ENCODE results near the gene NCK1.
A peak's percentile ranks its signal among the peaks of the same experiment; 100 is the strongest.

Gene NCK1

DNA sequence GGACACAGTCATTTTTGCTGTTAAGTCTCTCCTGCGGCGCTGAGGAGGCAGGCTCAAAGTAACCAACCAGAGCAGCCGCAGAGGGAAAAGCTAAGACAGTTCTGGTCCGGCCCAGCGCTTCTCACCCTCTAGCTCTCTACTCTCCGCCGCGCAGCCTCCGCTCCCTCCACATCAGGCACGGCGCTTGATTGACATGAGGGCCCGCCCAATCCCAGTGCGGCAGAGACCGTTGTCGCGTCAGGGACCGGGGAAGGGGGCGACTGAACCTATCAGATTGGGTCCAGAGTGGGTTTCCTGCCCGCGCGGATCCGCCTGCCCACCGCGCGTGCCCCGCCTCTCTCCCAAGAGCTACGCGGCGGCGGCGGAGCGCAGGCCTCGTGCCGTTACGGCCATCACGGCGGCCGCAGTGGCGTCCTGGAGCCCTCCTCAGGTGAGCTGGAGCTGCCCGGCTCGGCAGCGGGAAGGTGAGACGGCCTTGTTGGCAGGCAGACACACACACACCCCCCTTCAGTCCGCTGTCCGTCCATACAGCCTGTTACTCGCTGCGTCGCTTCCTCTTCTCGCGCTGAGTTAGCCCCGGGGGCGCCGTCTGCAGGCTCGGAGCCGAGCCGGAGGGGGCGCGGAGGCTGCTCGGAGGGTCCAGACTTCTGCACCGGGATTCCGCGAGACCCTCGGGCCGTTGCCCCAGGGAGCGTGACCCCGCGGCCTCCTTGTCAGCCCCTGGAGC lies at the start of gene NCK1:
NCK1 (plus strand) TSS at position 319 of the 727 bp plus-strand sequence. CDS start 65,794 bp downstream, outside the sequence.
- DNase-seq (ENCODE audit: low read depth): peak; percentile 95

DNA sequence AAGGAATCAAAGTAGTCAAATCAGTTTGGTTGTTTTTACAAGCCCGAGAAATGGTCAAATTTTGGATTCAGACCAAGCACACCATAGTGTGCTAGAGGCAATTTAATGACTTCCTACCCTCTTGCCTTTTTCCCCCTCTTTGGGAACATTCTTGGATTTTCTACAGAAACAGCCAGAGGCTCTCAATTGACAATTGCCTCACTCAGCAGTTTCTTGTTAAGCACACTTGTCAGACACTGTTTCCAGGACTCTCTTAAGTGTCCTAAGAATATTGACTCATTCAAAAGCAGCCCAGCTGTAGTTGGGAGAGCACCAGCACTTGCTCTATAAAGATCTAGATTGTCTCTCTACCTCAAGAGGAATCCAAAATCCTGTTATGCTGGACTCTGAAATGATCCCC lies 44.6 kb upstream of the NCK1 start:
- no peak for DNase-seq (ENCODE audit: low read depth)

DNA sequence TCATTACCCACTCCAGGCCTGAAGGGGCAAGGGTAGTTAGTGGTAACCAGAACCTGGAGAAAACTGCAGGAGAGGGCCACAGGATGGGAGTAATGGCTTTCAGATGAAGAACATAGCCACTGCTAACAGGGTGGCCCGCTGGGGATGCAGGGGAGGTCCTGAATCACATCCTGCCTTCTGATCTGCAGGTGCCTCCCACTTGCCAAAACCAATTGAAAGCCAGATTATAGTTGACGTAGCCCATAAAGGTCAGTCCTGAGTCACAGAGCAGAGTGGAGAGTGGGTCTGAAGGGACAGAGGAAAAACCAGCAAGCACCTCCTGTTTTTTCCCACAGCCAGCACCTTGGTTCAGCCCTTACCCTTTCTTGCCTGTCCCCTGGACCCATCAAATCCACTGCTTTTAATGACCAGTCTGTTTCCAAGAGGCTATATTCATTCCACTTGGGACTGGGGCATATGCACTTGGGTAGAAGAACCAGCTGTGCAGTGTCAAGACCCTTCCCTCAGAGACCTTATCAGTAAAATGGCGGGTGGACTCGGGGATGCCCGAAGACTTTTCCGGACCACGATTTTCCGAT lies 43.7 kb upstream of the NCK1 start:
- DNase-seq (ENCODE audit: low read depth): peak; percentile 43

DNA sequence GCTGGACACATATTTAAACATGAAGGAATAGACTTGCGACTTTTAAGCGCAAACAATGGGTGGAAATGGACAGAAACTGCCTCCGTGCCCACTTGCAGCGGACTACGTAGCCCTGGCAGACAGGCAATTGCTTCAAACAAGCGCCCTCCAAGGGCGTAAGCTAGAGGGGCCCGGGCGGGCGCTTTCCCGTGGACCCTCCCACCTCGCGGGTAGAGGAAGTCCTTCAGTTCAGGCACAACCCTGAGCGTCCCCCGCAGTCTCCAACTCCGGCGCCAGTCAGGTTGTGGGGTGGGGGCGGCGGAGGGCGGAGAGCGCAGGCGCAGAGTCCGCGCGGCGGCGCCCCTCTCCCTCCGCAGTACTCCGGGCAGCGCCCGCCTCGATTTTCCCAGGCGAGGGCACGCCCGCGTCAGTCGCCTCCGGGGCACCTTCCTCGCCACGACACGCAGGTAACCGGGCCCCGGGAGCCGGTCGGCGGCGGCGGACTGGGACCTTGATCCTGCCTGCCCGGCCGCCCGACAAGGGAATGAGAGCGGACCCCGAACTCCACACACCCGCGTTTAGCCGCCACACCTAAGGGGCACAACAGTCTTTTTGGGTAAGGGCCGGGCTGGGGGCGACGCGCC lies 43.1 kb upstream of the NCK1 start, which contains the start of gene SLC35G2:
SLC35G2 (plus strand) TSS at position 358 of the 623 bp plus-strand sequence. CDS start 35,335 bp downstream, outside the sequence.
- DNase-seq (ENCODE audit: low read depth): peak; percentile 19

DNA sequence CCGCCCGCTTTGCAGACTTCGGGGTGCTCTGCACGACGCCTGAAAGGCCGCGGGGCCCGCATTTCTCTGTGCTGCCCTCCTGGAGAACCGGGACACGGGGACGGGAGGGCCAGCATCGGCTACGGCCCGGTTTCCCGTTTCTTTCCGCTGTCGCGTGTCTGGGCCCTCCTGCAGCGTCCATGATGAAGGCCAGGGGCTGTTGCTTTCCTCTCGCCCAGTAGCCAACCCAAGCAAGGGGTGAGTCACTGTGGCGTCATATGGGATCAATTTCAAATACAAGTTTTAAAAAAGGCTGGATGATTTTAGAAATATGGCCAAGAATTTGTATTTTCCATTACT lies 42.6 kb upstream of the NCK1 start:
- DNase-seq (ENCODE audit: low read depth): peak; percentile 15

DNA sequence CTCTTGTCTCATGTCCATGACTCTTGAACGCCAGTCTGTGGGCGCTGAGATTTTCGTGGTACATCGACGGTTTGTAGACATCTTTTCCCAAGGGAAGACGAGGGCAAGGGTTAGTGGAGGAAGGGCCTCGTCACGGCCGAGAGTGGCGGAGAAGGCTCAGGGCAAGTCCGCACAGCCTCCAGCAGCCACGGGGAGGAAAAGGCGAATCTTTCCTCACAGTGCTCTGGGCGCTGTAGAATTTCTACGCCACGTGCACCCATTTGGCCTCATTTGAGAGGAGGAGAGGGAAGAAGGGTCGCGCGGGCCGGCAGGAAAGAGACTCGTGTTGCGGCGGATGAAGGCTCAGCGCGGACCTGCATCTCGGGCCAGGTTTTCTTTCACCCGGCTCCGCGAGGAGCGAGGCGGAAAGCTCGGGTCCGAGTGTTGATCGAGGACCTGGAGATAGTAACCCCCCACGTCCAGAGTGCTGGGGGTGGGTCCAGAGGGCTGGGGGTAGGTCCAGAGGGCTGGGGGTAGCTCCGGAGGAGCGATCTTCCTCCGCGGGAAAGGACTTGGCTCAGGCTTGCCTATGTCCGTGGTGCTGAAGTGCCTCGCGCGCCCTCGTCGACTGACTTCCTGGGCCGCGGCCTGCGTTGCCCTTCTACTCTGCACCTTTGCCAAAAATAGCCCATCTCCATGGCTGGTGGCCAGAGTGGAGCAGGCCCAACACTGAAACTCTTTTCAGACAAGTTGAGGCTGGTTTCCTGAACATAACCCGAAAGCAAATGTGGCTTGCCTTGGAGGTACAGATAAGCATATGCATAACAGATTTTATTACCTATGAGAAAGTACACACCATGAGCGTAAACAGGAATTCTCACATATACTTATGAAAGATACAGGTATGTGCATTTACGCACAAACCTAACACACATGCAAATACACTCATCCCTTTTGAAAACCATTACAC lies 42.0 kb upstream of the NCK1 start:
- DNase-seq (ENCODE audit: low read depth): peak; percentile 23

DNA sequence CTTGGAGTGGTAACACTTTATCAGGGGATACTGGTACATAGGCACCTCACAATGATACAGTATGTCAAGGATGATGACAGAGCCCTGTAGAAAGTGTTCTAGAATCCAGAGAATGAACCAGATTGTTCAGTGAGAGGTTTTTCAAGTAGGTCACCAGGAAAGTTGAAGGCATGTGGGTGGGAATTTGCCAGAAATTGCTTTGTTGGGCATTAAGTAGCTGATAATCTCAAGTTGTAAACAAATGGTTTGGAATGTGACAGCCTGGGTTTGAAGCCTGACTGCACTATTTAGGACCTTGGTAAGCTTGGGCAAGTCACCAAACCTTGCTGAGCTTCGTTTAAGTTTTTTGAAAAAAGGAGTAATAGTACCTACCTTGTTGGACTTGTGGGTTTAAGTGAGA lies 30.5 kb upstream of the NCK1 start:
- DNase-seq (ENCODE audit: low read depth): no peak

DNA sequence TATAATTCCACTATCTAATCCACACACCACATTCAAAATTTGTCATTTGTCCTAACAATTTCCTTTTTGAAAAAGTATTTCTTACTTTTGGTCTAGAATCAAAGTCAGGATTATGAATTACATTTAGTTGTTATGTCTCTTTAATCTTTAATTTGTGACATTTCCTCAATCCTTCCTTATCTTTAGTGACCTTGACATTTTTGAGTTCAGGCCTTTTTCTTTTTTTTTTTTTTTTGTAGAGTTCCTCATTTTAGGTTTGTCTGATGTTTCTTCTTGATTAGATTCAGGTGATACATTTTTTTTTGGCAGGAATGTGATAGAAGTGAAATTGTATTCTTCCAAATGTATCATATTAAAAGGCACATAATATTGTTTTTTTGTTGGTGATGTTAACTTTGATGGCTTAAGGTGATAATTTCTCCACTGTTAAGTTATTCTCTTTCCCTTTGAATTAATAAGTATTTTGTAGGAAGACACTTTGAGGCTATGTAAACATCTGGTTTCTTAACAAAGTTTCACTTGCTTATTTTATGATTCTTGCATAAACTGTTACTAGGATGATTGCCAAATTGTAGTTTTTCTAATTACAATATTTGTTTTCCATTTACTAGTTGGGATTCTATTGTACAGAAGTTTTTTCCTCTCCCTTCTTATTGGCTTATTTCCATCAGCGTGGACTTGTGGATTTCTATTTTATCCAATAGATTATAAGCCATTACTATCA lies 26.8 kb upstream of the NCK1 start:
- DNase-seq (ENCODE audit: low read depth): no peak

DNA sequence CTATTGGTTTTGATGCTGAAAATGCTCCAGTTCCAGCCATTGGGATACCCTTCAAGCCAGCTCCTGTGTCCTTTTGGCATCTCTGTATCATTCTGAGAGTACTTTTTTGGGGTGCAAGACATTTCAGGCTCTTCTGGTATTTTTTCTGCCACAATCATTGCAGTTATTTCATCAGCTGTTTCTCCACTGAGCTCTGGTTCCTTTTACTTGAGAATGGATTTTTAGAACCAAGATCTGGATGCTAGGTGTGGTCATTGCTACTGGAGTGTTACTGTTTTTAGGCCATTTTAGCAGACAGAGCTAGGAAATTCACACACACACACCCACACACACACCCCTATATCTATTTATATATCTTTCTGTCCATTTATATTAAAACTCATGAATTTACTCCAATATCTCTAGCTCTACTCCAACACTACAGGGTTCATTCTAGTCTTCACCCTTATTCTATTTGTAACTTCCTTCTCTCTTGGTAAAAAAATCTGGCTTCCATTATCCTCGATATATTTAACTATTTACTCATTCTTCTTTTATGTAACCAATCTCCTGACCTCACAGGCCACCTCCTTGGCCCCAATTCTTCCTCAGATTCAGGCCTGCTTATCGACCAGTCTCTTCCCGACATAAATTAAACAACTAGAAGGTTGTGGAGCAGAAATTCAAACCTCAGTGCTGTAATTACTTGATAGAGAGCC lies 26.0 kb upstream of the NCK1 start:
- DNase-seq (ENCODE audit: low read depth): no peak

DNA sequence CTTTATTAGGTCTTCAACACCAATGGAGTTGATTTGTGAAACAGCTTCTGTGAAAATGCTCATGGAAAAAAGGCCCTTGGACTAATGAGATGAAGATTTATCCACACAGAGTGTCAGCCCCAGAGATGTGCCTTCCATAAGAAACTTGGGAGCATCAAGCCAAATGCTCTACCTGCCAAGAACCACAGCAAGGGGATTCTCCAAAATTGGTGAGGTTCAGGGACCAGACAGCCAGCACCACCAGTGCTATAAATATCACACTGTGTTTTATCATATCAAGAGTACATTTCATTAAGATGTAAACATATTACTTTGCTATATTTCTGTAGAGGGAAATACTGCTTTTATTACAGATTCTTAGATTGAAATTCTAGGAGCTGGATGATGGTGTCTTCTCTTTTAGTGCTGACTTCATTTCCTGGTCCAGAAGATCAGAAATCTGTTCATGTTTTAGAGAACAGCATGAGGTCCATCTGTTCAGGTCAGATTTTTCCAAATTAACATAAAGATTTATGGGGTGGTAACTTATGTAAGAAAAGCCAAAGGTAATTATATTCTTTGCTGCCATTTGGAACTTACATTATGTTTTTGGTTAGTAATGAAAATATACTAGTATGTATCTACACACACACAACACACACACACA lies 25.4 kb upstream of the NCK1 start:
- DNase-seq (ENCODE audit: low read depth): no peak

DNA sequence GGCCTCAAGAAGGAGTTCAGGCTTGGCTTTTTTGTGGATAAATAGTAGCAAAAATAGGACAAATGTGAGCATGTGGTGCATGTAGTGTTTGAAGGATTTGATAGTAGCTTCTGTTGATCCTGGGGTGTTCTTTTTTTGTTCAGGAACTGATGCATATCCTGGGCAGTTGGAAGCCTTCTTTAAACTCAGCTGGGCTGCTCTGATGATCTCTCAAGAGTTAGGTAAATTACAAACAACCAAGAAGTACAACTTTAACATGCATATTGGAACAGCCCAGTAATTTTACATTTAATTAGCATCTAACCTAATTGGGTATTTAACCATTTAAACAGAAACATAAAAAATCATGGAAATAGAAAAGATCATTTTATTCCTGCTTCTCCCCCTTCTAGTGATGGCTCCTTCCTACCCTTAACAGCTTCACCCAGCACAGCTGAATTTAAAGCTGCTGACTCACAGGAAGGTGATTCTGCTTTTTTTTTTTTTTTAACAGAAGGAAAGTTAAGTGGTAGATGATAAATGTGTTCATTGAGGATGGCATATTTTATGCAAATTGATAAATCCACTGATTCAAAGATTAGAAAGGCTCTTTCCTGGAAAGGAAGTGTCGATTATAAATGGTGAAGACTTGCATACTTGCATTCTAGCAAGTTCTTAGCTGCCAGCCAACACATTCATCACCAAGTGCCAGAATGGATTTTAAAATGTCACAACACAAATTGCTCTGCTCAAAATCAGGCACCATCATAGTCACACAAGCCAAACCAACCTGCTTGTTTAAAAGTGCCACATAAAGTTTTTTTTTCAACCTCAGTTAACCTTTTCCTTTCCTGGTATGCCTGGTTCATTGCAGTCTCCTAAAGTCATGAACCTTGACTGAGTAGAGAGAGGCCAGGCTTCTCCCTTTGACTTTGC lies 23.1 kb upstream of the NCK1 start:
- no peak for DNase-seq (ENCODE audit: low read depth)

DNA sequence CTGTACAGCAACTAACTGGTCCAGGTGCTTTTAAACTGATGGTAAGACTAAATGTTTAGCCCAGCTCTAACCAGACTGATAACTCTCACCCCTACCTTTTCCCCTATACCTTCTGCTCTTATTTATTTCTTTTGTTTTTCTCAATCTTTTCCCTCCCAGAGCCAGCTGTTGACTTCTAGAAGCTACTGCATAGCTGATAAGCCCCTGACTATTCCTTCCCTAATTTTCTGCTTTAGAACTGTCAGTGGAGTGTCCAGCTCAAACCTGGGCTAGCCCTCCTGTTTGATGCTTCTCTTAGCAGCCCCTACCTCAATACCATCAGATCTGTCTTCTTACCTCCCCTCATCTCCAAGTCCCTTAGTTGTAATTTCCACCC lies 22.5 kb upstream of the NCK1 start:
- no peak for DNase-seq (ENCODE audit: low read depth)

DNA sequence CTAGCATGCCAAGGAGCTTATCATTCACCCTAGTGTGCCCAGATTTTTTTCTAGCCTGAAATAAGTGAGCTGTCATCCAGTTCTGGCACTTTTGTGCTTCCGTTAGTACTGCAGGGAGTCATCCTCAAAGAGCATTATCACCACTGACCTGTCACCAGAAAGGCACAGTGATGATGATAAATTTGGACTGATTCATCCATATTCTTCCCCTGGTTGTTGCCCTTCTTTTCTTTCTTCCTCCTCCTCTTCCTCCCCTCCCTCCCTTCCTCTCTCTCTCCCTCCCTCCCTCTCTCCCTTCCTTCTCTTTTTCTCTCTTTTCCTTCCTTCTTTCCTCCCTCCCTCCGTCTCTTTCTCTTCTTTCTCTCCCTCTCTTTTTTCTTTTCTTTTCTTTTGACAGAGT lies 21.8 kb upstream of the NCK1 start:
- no peak for DNase-seq (ENCODE audit: low read depth)

DNA sequence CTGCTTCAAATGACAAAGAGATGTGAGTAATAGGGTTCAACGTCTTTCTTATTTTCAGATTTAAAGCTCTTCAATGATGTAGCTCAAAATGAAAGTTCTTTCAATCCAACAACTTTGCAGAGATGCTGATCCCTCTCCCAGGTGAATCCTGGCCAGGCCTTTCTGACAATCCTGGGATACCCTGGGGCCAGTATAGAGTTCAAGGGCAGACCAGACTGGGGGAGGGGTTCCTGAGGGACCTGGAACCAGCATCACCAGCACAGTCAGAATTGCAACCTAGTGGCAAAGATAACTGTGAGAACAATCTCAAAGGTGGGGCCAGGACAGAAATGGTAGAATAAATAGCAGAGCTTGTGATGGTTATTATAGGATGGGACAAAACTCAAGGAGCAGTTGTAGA lies 19.7 kb upstream of the NCK1 start:
- no peak for DNase-seq (ENCODE audit: low read depth)

DNA sequence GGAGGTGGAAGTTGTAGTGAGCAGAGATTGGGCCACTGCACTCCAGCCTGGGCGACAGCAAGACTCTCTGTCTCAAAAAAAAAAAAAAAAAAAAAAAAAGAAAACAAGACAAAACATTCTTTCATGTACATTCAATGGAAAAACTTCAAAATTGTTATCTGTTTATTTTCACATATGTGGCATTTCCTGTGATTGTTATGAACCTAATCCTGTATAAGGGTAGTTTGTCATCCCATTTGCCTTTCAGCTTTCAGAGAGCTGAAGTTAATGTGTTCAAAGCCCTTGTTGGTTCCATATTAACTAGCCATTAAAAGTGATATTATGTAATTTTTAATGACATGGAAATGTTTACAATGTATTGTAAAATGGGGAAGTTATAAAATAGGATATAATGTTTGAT lies 17.3 kb upstream of the NCK1 start:
- DNase-seq (ENCODE audit: low read depth): no peak

DNA sequence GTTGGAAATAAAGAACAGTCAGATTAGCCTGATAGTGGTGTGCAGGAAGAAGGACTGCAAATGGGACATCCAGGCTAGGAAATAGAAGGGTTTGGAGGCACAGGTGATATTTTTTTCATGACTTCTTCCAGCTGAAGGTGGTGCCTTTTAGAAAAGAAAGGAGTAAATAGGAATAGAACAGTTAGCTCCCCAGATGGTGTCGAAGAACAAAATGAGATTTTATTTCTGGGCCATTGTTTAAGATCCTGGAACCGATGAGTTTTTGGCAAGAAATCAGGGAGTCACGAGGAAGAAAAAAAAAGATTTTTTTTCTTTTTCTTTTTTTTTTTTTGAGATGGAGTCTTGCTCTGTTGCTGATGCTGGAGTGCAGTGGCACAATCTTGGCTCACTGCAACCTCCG lies 9.8 kb upstream of the NCK1 start:
- DNase-seq (ENCODE audit: low read depth): no peak

DNA sequence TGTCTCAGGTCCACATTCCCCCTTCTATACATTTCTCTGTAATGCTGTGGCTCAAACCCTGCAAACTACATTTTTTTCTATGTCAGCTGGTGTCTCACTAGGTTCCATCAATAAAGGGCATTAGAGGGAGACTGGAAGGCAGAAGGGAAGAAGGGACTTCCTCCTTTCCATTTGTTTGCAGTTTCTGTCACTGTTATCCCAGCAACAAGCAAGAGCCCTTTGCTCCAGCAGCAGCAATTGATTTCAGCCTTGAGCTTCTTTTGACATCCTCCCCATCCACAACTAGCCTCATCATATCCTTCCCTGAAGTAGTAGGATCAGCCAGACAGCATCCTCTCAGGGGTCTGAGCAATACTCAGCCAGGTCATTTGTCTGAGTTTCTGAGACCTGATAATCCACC lies 5.3 kb upstream of the NCK1 start:
- no peak for DNase-seq (ENCODE audit: low read depth)

DNA sequence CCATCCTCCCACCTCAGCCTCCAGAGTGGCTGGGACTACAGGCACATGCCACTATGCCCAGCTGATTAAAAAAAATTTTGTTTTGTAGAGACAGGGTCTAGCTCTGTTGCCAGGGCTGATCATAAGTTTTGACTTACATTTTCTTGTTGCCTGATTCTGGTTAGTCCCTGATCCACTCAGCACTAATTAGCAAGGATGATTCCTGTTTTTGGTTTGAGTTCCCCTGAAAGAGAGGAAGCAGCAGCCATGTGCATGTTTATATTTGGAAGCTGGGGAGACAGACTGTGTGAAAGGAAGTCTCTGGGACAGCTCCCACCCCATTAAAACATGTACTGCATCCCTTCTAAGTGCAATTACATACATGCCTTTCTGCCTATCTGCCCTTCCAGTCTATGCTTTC lies 3.6 kb upstream of the NCK1 start:
- no peak for DNase-seq (ENCODE audit: low read depth)

DNA sequence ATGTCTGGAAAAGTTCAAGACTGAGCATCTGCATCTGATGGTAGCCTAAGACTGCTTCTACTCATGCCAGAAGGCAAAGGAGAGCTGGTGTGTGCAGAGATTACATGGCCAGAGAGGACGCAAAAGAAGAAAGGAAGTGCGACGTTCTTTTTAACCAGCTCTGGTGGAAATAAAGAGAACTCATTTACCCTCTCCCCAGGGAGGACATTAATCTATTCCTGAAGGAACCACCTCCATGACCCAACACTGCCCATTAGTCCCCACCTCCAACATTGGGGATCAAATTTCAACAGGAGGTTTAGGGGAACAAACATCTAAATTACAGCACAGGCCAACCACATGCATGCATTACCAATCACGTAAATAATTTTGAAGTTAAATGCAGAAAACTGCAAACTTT lies 1.5 kb upstream of the NCK1 start:
- DNase-seq (ENCODE audit: low read depth): no peak
